ENCODE data around the gene WDSUB1. TPM values are rescaled to one million over a fixed set of nuclear protein-coding genes. Genes with fewer than 3 reads are reported as not detected.

The WDSUB1 gene
- total and polyA plus RNA-seq, 2 donors (not counting 3 experiments of a cell fraction or from before 2014, with no cell fraction given), result 4.0 to 4.8 TPM

DNA sequence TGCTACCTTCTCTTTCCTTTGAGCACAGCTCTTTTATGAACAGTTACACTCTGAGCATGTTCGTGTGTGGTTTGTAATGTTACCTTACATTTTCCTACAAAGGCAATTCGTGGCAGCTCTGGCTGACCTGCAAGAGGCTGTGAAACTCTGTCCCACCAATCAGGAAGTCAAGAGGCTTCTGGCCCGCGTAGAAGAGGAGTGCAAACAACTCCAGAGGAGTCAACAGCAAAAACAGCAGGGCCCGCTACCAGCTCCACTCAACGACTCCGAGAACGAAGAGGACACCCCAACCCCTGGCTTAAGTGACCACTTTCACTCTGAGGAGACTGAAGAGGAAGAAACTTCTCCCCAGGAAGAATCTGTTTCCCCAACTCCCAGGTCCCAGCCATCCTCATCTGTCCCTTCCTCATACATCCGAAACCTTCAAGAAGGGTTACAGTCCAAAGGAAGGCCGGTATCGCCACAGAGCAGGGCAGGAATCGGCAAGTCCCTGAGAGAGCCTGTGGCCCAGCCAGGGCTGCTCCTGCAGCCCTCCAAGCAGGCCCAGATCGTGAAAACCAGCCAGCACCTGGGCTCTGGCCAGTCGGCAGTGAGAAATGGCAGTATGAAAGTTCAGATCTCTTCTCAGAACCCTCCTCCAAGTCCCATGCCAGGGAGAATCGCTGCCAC lies 56.9 kb downstream of the WDSUB1 start:
- ChIA-PET POLR2A (no interaction called here), CTCF (no interaction called here)
- FAIRE-seq (no peak), DNase-seq (ENCODE audit: low read depth, low spot score) (no peak)
- H3K79me2 ChIP-seq (ENCODE audit: control insufficient read depth, insufficient read depth, low read length), result no peaks in the 10 kb centered on the region
- H2AFZ ChIP-seq (ENCODE audit: low read depth, low read length), result no peak overlapping the region
- H3K27ac ChIP-seq (ENCODE audit: insufficient read depth, low read depth, low read length), result no peak overlapping the region
- H4K20me1 ChIP-seq (replicated peaks; ENCODE audit: control insufficient read depth, extremely low read depth, insufficient read depth, low read length), result no peaks in the 10 kb centered on the region
- H3K4me1 ChIP-seq (ENCODE audit: control insufficient read depth, extremely low read depth, insufficient read depth, low read length), result peaks cover 22% of the 10 kb centered on the region
- TF ChIP-seq POLR2A (IDR thresholded peaks at IDR 0.05; ENCODE audit: low read depth, low read length), result no peak
- TF ChIP-seq, protein P1, sequence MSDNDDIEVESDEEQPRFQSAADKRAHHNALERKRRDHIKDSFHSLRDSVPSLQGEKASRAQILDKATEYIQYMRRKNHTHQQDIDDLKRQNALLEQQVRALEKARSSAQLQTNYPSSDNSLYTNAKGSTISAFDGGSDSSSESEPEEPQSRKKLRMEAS (IDR thresholded peaks at IDR 0.05; ENCODE audit: insufficient read depth, insufficient read length), result no peak
- TF ChIP-seq, protein P2, sequence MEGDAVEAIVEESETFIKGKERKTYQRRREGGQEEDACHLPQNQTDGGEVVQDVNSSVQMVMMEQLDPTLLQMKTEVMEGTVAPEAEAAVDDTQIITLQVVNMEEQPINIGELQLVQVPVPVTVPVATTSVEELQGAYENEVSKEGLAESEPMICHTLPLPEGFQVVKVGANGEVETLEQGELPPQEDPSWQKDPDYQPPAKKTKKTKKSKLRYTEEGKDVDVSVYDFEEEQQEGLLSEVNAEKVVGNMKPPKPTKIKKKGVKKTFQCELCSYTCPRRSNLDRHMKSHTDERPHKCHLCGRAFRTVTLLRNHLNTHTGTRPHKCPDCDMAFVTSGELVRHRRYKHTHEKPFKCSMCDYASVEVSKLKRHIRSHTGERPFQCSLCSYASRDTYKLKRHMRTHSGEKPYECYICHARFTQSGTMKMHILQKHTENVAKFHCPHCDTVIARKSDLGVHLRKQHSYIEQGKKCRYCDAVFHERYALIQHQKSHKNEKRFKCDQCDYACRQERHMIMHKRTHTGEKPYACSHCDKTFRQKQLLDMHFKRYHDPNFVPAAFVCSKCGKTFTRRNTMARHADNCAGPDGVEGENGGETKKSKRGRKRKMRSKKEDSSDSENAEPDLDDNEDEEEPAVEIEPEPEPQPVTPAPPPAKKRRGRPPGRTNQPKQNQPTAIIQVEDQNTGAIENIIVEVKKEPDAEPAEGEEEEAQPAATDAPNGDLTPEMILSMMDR (IDR thresholded peaks at IDR 0.05; ENCODE audit: extremely low read depth in 1 of 2, insufficient read depth in 1 of 2, low read depth in 1 of 2, low read length in 2 of 2), result no peak
- TF ChIP-seq JUN (IDR thresholded peaks at IDR 0.05; ENCODE audit: borderline replicate concordance, insufficient read depth, insufficient read length, low read depth), result no peak
- no peak for TF ChIP-seq MYC (IDR thresholded peaks at IDR 0.05; ENCODE audit: low read depth, low read length)
- TF ChIP-seq POLR2AphosphoS5 (IDR thresholded peaks at IDR 0.05; ENCODE audit: insufficient read depth, low read depth, low read length), result no peak
- TF ChIP-seq EZH2 (IDR thresholded peaks at IDR 0.05; ENCODE audit: borderline replicate concordance, low read depth, low read length, severe bottlenecking), result no peak
- no peak for TF ChIP-seq GATA2 (IDR thresholded peaks at IDR 0.05; ENCODE audit: insufficient read depth, insufficient read length, low read depth, low read length)
- TF ChIP-seq FOS (IDR thresholded peaks at IDR 0.05; ENCODE audit: borderline replicate concordance, insufficient read depth, low read length), result no peak
- intact Hi-C loops (cut with micrococcal nuclease), result no loop called here
- no TSS peak for BruUV-seq (replicated peaks)
- no peaks in the 10 kb centered on the region for H3K9me1 ChIP-seq (replicated peaks; ENCODE audit: control insufficient read depth, extremely low read depth, insufficient read depth, low read length)
- dilution Hi-C loops (cut with MboI; ENCODE audit: extremely low pct_ligation_motif_present, low sequenced_read_pairs), result no loop called here
- H3K9me3 ChIP-seq (replicated peaks; ENCODE audit: control insufficient read depth, insufficient read depth, low read length), result no peaks in the 10 kb centered on the region
- no peak overlapping the region for H3K4me2 ChIP-seq (ENCODE audit: insufficient read depth, low read length)
- H3K9ac ChIP-seq (replicated peaks; ENCODE audit: extremely low read depth, insufficient read depth, low read length), result no peak overlapping the region
- H3K4me3 ChIP-seq (replicated peaks in 1 of 3; ENCODE audit: insufficient read depth in 1 of 3, low read depth in 1 of 3, low read length in 3 of 3), result no peak overlapping the region
- H3K36me3 ChIP-seq (ENCODE audit: control insufficient read depth in 2 of 2, extremely low read depth in 1 of 2, insufficient read depth in 2 of 2, low read length in 2 of 2), result peaks cover 31 to 36% of the 10 kb centered on the region in 2 experiments
- no peaks in the 10 kb centered on the region for H3K27me3 ChIP-seq (ENCODE audit: control insufficient read depth in 2 of 2, insufficient read depth in 2 of 2, low read length in 2 of 2)
